GM23338 (cell line): ENCODE data around the gene SETD1A. TPM values are rescaled to one million over a fixed set of nuclear protein-coding genes. Genes with fewer than 3 reads are reported as not detected.
A peak's percentile ranks its signal among the peaks of the same experiment; 100 is the strongest.

Experiments used
- ATAC-seq: fragments of 200-7000 bp; cut with Tn5 transposase; 3 replicates; pipeline ENCODE4 v1.9.1; 2020
- DNase-seq: peaks from one replicate; pipeline ENCODE4 v3.0.0-alpha.2; 2015; ENCODE audit warnings: low spot score
- H2AFZ ChIP-seq: fragments of 200-600 bp; sonication (generic); 2 replicates; pipeline ENCODE4 v1.8.0; 2016; ENCODE audit warnings: antibody characterized with exemption, mild to moderate bottlenecking, moderate library complexity
- H3F3A ChIP-seq: fragments of 200-600 bp; sonication (generic); replicated peaks from 2 replicates; pipeline ENCODE4 v1.8.0; 2017; ENCODE audit warnings: antibody characterized with exemption, mixed run types, low read depth
- H3K27ac ChIP-seq: fragments of 200-600 bp; sonication (generic); 2 replicates; pipeline ENCODE4 v1.6.1; 2016; ENCODE audit warnings: low read depth
- H3K27me3 ChIP-seq: fragments of 200-600 bp; sonication (generic); 2 replicates; pipeline ENCODE4 v1.8.0; 2016; ENCODE audit warnings: mild to moderate bottlenecking, mixed run types, moderate library complexity; ENCODE audit not compliant: insufficient read depth
- H3K36me3 ChIP-seq: fragments of 200-600 bp; sonication (generic); 2 replicates; pipeline ENCODE4 v1.8.0; 2016; ENCODE audit warnings: mild to moderate bottlenecking; ENCODE audit not compliant: insufficient read depth
- H3K4me1 ChIP-seq: fragments of 200-600 bp; sonication (generic); 2 replicates; pipeline ENCODE4 v1.8.0; 2016; ENCODE audit warnings: mild to moderate bottlenecking, moderate library complexity; ENCODE audit not compliant: insufficient read depth
- H3K4me2 ChIP-seq: fragments of 200-600 bp; sonication (generic); 2 replicates; pipeline ENCODE4 v1.7.1; 2017; ENCODE audit warnings: mixed run types
- H3K4me3 ChIP-seq: fragments of 200-600 bp; sonication (generic); 2 replicates; pipeline ENCODE4 v1.6.1; 2016; ENCODE audit warnings: mixed run types
- H3K79me2 ChIP-seq: fragments of 200-600 bp; sonication (generic); replicated peaks from 2 replicates; pipeline ENCODE4 v1.8.0; 2017; ENCODE audit warnings: mild to moderate bottlenecking; ENCODE audit not compliant: insufficient read depth
- H3K9me2 ChIP-seq: fragments of 200-600 bp; sonication (generic); 2 replicates; pipeline ENCODE4 v1.8.0; 2017; ENCODE audit not compliant: insufficient read depth
- H4K20me1 ChIP-seq: fragments of 200-600 bp; sonication (generic); replicated peaks from 2 replicates; pipeline ENCODE4 v1.8.0; 2017; ENCODE audit warnings: mild to moderate bottlenecking; ENCODE audit not compliant: insufficient read depth
- H3K27ac Mint-ChIP-seq: 2 replicates; pipeline ENCODE4 v1.8.0; 2020; ENCODE audit warnings: inconsistent platforms, mild to moderate bottlenecking, moderate library complexity, mixed read lengths
- H3K27me3 Mint-ChIP-seq: 3 replicates; pipeline ENCODE4 v1.8.0; 2022; ENCODE audit warnings: low read depth, mild to moderate bottlenecking, moderate library complexity, mixed read lengths, inconsistent platforms; ENCODE audit not compliant: insufficient read depth, poor library complexity
- H3K36me3 Mint-ChIP-seq: 3 replicates; pipeline ENCODE4 v1.8.0; 2021; ENCODE audit warnings: low read depth, mild to moderate bottlenecking, inconsistent platforms, moderate library complexity, mixed read lengths
- H3K4me1 Mint-ChIP-seq: 3 replicates; pipeline ENCODE4 v1.8.0; 2020; ENCODE audit warnings: mild to moderate bottlenecking, inconsistent platforms, mixed read lengths
- H3K4me3 Mint-ChIP-seq: 3 replicates; pipeline ENCODE4 v1.8.0; 2021; ENCODE audit warnings: moderate library complexity, mild to moderate bottlenecking, inconsistent platforms, mixed read lengths
- H3K9me3 Mint-ChIP-seq: 3 replicates; pipeline ENCODE4 v1.8.0; 2020; ENCODE audit warnings: moderate library complexity, mild to moderate bottlenecking, inconsistent platforms, mixed read lengths
- EZH2 ChIP-seq: fragments of 200-600 bp; sonication (generic); IDR thresholded peaks from one replicate; pipeline ENCODE4 v1.8.0; 2017; ENCODE audit warnings: antibody characterized with exemption, mild to moderate bottlenecking, low read depth; ENCODE audit not compliant: unreplicated experiment
- JUNB ChIP-seq: IDR thresholded peaks from one replicate; pipeline ENCODE4 v1.6.1; 2016; ENCODE audit warnings: antibody characterized with exemption; ENCODE audit not compliant: unreplicated experiment
- POLR2AphosphoS5 ChIP-seq: IDR thresholded peaks from 2 replicates; pipeline ENCODE4 v1.6.1; 2016; ENCODE audit warnings: antibody characterized with exemption, low read depth
- STAT1 ChIP-seq: IDR thresholded peaks from one replicate; pipeline ENCODE4 v1.6.1; 2016; ENCODE audit warnings: antibody characterized with exemption; ENCODE audit not compliant: unreplicated experiment
- ZNF331 ChIP-seq: fragments of 250-450 bp; sonication (Bioruptor Pico); IDR thresholded peaks from 2 replicates; pipeline ENCODE4 v1.5.0; 2020; ENCODE audit warnings: low read depth, mild to moderate bottlenecking, moderate library complexity
- polyA plus RNA-seq: library from polyadenylated mRNA; unstranded; fragments of >200 nt; fragmentation: Nextera tagmentation; extraction: Ambion mirVana; gene quantifications from 2 replicates; pipeline ENCODE4 v1.2.1, GENCODE V29; 2016
- total RNA-seq: library from RNA; depleted of rRNA; stranded (reverse); fragments of >200 nt; shearing (Covaris generic); gene quantifications from 2 replicates; pipeline ENCODE4 v1.2.3, GENCODE V29; 2014
- TF ChIP-seq, protein P1 (sequence below): fragments of 250-450 bp; sonication (Bioruptor Pico); IDR thresholded peaks from 2 replicates; pipeline ENCODE4 v1.5.0; 2020; ENCODE audit warnings: mild to moderate bottlenecking, moderate library complexity
- TF ChIP-seq, protein P2 (sequence below): IDR thresholded peaks from 2 replicates; pipeline ENCODE4 v1.6.1; 2016; ENCODE audit warnings: antibody characterized with exemption

Gene SETD1A
- total and polyA plus RNA-seq, 2 experiments from 2014 or later, result 10.8 to 21.9 TPM

DNA sequence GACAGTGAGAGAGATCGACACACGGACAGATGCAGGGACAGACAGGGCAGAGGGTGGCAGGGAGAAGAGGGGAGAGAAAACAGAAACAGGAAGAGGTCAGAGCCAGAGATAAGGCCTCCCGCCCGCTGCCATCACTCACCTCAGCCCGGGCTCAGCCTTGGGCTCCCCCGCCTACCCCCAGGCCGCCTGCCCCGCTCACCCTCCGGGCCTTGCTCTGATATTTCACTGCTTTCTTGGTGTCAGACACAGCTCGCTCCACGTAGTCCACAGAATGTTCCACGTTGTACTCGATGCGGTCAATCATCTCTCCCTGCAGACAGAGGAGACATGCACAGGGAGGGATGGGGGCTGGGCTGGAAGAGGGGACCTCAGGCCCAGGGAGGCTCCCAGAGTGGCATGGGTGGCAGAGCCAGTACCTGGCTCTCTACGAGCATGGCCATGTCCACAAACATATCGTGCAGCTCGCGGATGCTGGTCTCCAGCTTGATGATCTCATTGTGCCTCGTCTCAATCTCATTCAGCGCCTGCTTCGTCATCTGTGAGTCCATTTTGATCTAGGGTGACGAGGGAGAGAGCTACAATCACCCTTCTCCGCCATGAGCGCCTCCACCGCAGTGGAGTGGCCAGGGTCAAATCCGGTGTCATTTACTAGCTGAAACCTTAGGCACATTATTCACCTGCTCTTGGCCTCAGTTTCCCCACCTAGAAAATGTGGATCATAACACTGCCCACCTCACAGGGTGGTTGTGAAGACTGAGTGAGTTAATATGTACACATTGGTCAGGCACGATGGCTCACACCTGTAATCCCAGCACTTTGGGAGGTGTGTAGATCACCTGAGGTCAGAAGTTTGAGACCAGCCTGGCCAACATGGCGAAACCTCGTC is 35.6 kb downstream of the SETD1A start (continued):
- TF ChIP-seq, protein P1, sequence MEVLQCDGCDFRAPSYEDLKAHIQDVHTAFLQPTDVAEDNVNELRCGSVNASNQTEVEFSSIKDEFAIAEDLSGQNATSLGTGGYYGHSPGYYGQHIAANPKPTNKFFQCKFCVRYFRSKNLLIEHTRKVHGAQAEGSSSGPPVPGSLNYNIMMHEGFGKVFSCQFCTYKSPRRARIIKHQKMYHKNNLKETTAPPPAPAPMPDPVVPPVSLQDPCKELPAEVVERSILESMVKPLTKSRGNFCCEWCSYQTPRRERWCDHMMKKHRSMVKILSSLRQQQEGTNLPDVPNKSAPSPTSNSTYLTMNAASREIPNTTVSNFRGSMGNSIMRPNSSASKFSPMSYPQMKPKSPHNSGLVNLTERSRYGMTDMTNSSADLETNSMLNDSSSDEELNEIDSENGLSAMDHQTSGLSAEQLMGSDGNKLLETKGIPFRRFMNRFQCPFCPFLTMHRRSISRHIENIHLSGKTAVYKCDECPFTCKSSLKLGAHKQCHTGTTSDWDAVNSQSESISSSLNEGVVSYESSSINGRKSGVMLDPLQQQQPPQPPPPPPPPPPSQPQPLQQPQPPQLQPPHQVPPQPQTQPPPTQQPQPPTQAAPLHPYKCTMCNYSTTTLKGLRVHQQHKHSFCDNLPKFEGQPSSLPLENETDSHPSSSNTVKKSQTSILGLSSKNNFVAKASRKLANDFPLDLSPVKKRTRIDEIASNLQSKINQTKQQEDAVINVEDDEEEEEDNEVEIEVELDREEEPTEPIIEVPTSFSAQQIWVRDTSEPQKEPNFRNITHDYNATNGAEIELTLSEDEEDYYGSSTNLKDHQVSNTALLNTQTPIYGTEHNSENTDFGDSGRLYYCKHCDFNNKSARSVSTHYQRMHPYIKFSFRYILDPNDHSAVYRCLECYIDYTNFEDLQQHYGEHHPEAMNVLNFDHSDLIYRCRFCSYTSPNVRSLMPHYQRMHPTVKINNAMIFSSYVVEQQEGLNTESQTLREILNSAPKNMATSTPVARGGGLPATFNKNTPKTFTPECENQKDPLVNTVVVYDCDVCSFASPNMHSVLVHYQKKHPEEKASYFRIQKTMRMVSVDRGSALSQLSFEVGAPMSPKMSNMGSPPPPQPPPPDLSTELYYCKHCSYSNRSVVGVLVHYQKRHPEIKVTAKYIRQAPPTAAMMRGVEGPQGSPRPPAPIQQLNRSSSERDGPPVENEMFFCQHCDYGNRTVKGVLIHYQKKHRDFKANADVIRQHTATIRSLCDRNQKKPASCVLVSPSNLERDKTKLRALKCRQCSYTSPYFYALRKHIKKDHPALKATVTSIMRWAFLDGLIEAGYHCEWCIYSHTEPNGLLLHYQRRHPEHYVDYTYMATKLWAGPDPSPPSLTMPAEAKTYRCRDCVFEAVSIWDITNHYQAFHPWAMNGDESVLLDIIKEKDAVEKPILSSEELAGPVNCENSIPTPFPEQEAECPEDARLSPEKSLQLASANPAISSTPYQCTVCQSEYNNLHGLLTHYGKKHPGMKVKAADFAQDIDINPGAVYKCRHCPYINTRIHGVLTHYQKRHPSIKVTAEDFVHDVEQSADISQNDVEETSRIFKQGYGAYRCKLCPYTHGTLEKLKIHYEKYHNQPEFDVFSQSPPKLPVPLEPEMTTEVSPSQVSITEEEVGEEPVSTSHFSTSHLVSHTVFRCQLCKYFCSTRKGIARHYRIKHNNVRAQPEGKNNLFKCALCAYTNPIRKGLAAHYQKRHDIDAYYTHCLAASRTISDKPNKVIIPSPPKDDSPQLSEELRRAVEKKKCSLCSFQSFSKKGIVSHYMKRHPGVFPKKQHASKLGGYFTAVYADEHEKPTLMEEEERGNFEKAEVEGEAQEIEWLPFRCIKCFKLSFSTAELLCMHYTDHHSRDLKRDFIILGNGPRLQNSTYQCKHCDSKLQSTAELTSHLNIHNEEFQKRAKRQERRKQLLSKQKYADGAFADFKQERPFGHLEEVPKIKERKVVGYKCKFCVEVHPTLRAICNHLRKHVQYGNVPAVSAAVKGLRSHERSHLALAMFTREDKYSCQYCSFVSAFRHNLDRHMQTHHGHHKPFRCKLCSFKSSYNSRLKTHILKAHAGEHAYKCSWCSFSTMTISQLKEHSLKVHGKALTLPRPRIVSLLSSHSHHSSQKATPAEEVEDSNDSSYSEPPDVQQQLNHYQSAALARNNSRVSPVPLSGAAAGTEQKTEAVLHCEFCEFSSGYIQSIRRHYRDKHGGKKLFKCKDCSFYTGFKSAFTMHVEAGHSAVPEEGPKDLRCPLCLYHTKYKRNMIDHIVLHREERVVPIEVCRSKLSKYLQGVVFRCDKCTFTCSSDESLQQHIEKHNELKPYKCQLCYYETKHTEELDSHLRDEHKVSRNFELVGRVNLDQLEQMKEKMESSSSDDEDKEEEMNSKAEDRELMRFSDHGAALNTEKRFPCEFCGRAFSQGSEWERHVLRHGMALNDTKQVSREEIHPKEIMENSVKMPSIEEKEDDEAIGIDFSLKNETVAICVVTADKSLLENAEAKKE (CRISPR knock-in tag), result no peak
- TF ChIP-seq JUNB, result no peak
- TF ChIP-seq, protein P2, sequence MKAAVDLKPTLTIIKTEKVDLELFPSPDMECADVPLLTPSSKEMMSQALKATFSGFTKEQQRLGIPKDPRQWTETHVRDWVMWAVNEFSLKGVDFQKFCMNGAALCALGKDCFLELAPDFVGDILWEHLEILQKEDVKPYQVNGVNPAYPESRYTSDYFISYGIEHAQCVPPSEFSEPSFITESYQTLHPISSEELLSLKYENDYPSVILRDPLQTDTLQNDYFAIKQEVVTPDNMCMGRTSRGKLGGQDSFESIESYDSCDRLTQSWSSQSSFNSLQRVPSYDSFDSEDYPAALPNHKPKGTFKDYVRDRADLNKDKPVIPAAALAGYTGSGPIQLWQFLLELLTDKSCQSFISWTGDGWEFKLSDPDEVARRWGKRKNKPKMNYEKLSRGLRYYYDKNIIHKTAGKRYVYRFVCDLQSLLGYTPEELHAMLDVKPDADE, result no peak

DNA sequence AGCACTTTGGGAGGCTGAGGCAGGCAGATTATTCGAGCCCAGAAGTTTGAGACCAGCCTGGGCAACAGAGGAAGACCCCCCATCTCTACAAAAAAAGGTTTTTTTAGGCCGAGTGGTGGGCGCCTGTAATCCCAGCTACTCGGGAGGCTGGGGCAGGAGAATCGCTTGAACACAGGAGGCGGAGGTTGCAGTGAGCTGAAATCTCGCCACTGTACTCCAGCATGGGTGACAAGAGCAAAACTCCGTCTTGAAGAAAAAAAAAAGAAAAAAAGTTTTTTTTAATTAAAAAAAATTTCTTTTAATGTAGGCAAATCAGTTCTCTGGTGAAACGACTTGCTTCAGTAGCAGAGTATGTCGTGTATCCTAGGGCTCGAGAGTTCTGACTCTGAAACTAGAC is 38.4 kb downstream of the SETD1A start:
- H3K4me1 ChIP-seq, result peaks cover 22% of the 10 kb centered on the region
- no peaks in the 10 kb centered on the region for H4K20me1 ChIP-seq
- no peak for DNase-seq
- no peaks in the 10 kb centered on the region for H3K9me2 ChIP-seq
- H3K27ac Mint-ChIP-seq, result no peak overlapping the region
- no peak for ATAC-seq
- H3K4me2 ChIP-seq, result peak overlapping the region; percentile 94
- H3K36me3 ChIP-seq, result no peaks in the 10 kb centered on the region
- H3K9me3 Mint-ChIP-seq, result no peaks in the 10 kb centered on the region
- peak overlapping the region; percentile 86; the same call in 1 of the 2 replicates for H3K27ac ChIP-seq
- H3K4me3 ChIP-seq, result peak overlapping the region; percentile 75
- H3K36me3 Mint-ChIP-seq, result no peaks in the 10 kb centered on the region
- peaks cover 13% of the 10 kb centered on the region; the same call in 1 of the 2 replicates for H3F3A ChIP-seq
- no peak overlapping the region for H2AFZ ChIP-seq
- H3K27me3 ChIP-seq, result no peaks in the 10 kb centered on the region
- H3K79me2 ChIP-seq, result no peaks in the 10 kb centered on the region
- peaks cover 19% of the 10 kb centered on the region for H3K4me1 Mint-ChIP-seq
- peaks cover 22% of the 10 kb centered on the region for H3K27me3 Mint-ChIP-seq
- peak overlapping the region; percentile 86 for H3K4me3 Mint-ChIP-seq
- TF ChIP-seq POLR2AphosphoS5, result no peak
- no peak for TF ChIP-seq STAT1
- TF ChIP-seq, protein P1 (CRISPR knock-in tag), result no peak
- TF ChIP-seq ZNF331 (CRISPR knock-in tag), result no peak
- TF ChIP-seq EZH2, result no peak
